GM21619 (cell line): ENCODE results near the gene MAD1L1.
A peak's percentile ranks its signal among the peaks of the same experiment; 100 is the strongest.
"Not testable (repeated sequence)": the region's sequence is repeated elsewhere in the genome, so short reads cannot be mapped to it uniquely, and the experiment has no call there.

Source experiments
- ATAC-seq: cut with Tn5 transposase; IDR thresholded peaks from one replicate; pipeline ENCODE4 v1.9.1; 2021; ENCODE audit not compliant: unreplicated experiment

MAD1L1 gene

DNA sequence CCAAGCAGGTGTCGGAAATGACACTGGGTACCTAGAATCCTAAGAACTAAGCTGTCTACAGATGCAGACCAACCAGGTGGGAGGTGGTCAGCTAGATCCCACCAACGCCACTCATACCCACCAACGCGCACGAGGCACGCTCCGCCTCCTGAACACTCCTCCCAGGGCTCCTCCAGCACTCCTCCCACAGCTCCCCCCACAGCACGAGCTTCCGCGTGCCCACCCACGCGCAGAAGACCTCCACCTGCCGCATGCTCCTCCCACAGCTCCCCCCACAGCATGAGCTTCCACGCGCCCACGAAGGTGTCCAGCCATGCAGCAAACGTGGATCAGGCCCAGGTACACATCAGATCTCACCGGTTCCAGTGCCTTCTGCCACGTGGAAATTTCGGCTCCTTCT lies 196.0 kb downstream of the MAD1L1 start:
- no peak for ATAC-seq

DNA sequence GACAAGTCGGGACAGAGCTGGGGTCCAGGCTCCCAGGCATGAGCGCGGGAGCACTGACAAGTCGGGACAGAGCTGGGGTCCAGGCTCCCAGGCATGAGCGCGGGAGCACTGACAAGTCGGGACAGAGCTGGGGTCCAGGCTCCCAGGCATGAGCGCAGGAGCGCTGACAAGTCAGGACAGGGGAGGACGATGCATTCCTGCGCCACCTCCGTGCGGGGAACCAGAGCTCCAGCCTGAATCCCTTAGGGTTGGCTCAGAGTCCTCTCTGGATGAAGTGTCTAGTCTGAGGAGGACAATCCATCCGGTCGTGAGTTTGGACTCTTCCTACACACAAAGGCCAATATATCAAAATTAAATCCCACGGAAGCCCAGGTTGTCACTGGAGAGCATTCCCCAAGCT lies 196.5 kb downstream of the MAD1L1 start:
- ATAC-seq = not testable (repeated sequence)

DNA sequence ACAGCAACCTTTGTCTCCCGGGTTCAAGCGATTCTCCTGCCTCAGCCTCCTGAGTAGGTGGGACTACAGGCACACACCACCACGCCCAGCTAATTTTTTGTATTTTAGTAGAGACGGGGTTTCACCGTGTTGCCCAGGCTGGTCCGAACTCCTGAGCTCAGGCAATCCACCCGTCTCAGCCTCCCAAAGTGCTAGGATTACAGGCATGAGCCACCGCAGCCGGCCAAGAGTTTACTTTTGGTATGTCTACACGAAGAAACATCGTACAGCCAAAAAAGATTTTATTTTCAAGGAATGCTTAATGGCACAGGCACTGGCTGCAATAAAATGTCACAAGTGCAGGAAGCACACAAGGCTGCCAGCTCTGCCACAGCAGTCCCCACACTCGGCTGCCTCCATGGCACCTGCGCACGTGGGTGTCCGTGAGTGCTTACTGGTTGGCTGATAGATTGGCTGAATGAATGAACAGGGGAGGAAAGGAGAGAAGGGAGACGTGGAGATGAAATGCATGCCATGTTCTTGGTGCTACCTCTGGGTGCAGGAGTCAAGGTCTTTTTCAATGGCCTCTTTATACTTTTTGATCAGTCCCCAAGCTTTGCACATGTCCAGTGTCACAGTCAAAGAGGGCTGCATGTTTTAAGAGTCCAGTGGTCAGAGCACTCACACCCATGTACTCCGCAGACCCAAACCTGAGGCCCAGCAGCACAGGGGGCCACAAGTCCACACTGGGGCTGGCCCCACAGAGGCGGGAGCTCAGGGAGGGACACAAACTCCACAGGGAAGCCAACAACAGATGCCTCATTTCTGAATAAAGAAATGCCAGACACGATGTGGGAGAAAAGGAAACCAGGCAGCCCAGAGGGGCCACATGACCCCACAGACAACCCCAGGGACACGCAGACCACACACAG lies 198.2 kb downstream of the MAD1L1 start:
- ATAC-seq = no peak

DNA sequence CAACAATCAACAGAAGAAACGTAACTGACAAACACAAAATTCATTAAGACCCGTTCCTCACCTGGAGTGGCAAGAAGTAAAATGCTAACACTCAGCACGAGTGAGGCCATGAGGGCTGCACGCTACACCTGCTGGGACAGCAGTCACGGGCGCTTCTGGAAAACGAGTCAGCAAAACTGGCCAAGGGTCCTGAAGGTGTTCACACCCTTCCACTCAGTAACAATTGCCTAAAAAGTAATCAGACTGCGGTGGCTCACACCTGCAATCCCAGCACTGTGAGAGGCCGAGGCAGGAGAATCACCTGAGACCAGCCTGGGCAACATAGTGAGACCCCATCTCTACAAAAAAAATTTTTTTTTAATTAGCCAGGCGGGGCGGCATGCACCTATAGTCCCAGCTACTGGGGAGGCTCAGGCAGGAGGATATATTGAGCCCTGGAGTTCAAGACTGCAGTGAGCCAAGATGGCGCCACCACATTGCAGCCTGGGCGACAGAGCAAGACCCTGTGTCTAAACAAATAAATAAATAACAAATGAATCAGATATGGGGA lies 199.1 kb downstream of the MAD1L1 start:
- ATAC-seq = no peak

DNA sequence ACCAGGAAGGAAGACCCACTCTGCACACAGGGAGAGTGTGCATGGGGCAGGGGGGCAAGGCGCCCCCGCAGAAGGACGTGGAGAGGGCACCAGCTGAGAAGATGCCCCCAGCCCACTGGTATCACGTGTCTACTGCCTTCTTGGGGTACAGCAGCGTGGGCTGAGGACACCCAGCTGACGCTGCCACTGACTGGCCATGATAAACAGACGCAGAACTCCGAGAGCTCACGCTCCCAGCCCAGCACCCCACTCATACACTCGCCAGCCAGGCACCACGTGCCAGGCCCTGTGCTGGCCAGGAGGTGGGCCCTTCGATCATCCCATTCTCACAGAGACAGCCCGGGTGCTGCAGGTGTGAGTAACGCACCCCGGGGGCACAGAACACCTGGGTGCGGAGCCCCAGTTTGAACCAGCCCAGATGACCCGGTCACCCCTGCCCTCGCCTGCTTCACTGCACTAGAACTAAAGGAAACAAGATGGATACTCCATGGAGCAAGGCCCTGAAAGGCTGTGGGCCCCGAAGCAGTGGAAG lies 199.8 kb downstream of the MAD1L1 start:
- no peak for ATAC-seq

DNA sequence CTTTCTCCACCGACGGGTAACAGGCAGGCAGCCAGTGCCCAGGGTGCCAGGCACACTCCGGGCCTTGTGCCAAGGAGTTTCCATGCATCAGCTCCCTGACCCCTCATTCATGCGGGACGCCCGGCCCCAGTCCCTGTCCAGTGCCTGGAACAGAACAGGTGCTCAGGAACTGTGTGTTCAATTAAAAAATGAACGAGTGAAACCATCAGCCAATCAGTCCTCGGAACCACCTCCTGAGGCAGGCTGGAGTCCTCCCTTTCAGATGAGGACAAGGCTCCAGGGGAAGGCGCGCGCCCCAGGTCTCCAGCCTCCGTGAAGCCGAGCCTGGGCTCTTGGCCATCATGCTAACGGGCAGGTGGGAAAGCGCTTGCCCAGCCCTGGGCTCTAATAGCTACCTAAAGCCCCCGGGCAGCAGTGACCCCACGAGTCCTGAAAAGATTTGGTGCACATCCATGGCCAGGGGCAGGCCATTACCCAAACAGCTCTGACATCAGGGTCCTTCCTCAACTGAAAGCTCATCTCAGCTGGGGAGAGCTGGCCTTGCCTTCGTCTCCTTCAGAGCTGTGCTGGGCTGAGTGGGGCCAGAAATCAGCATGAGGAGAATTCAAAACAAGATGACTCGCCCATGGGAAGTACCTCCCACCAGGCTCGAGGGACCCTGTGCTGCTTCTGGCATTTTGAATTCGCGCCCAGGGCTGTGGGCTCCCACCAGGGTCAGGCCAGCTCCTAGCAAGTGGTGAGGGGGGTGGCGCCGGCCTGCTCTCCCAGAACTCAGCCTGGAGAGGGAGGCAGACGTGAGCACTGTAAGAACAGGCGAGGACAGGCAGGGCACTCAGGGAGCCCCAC lies 200.5 kb downstream of the MAD1L1 start:
- no peak for ATAC-seq

DNA sequence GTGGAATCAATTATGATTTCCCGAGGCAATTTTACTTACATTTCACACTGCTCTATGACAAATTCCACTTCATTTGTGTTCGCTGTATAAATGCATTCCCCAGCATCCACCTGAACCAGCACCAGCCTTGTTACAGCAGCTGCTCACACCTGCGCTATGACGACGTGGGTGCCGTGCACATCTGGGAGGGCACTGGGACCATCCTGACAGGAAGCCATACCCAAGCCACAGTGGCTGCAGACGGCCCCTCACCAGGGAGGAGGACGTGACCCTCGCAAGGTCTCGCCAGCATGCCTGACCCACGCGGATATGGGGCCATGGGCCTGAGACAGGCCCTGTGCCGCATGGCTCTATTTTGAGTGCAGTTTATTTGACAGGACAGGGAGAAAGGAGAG lies 201.3 kb downstream of the MAD1L1 start:
- ATAC-seq = no peak

DNA sequence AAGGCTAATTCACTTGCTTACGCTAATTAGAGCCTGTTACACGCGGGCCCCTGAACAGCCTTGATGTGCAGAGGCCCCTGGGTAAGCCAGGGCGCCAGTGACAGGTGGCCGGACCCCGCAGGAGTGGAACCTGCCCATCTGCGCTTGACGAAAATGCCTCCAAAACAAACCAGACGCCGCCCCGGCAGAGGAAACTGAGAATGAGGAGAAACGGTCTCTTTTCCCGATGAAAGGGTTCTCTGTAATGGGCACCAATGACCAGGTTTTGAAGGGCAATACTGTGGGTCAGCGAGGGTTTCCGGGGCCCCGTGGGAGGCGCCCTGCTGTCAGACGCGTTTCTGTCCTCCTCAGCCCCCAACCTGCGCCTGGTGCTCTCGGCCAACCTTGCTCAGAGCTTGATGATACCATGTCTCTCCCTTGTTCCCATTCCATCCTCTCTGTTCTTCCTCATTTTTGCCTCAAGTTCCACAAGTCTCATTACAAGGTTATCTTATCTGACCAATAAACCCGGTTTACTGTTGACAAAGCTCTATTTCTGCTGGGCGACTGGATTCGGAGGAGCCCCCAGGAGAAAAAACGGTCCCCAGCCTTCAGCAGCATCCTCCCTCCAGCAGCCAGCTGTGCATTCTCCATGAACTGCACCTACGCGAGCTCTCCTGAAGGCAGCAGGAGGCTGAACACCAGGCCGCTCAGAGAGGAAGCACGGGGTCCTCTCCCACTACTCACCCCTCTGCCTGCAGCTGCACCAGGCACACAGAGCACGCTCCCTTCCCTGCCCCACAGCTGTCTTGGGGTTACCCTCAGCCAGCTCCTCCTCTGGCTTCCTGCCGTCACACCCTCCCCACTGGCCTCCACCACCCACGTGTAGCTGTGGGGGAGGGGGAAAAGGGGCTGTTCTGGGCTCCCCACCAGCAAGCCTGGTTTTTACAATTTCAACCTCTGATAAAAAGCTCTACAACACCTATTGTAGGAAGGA lies 202.0 kb downstream of the MAD1L1 start:
- ATAC-seq = no peak

DNA sequence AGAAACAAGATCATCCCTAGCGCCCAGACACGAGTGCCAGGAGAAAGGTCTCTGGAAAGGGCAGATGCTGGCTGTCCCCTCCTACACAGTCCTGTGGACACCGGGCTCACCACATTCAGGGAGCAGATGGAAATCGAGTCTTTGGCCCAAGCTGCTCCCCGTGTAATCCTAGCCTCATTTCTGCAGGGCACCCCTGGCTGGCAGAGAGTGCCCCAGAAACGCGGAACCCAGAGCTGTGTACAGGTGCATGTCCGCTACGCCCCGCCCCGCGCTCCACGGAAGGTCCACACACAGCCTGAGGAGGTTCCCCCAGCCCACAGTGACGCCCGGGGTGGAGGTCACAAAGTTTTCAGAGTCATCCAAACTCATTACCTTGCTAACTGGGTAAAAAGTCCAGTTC lies 202.8 kb downstream of the MAD1L1 start:
- no peak for ATAC-seq

DNA sequence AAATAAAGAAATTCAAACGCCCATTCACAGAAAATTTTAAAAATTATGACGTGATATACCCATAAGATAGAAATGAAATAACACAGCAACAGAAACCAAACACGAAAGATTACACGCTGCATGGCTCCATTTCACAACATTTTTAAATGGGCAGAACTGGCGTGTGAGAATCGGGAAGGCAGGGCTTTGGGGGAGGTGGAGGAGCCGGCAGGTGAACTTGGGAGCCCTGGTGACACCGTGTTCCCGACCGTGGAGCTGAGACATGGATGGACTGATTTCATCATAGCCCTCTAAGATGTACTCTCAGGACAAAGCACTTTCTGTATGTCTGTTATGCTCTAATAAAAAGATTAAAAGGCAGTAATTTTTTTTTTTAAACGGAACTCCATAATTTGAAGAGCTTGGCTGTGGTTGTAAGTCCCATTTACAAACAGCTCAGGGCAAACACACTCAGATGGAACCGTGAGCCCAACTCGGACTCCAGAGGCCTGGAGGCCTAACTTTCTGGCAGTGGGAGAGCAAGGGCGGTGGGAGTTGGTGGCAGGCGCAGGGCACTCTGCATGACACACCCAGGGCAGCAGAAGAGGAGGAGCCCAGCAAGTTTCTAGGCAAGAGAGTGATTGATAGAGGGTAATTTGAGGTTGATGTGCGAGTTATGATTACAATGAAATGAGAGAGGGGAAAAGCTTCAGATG lies 203.4 kb downstream of the MAD1L1 start:
- no peak for ATAC-seq

DNA sequence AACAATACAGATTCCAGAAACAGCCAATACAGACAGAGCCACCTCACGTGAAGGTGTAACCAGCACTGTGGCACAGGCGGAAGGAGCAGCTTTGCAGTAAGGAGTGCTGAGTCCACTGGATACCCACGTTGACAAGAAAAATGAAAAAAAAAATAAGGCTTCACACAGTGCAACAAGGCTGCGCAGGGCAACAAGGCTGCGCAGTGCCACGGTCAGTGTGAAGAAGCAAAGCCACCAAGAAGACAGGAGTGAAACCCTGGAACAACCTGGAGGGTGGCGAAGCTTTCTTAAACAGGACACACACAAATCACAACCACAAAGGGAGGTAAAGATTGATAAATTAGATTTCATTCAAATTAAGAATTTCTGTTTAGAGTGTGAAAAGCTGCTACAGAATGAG lies 204.0 kb downstream of the MAD1L1 start:
- no peak for ATAC-seq

DNA sequence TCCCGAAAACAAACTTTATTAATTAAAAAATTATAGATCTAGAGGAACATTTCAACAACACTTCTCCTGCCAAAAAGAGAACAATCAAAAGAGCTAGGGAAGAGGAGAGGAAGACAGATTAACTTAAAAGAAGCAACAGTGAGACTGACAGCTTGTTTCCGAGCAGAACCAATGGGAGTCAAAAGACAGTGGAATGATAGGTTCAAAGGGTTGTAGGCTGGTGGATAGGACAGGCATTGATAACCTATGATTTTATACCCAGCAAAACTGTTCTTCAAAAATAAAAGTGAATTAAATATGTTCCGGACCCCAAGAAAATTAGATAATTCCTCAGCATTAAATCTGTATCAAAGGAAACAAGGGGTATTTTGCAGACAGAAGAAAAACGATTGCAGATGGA lies 207.6 kb downstream of the MAD1L1 start:
- ATAC-seq = no peak

DNA sequence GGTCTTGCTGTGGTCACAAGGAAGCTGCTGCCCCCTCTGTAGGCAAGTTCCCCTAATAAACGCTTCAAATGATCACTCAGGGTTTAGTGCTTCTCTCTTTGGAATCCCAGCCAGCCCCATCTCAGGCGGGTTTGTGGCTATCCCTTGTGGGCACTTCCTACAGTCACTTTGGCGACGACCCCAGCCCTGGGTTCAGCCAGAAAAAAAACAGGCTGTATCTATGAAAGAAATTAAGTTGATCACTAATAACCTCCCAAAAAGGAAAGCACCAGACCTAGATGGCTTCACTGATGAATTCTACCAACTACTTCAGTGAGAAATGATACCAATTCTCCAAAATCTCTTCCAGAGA lies 208.2 kb downstream of the MAD1L1 start:
- no peak for ATAC-seq

DNA sequence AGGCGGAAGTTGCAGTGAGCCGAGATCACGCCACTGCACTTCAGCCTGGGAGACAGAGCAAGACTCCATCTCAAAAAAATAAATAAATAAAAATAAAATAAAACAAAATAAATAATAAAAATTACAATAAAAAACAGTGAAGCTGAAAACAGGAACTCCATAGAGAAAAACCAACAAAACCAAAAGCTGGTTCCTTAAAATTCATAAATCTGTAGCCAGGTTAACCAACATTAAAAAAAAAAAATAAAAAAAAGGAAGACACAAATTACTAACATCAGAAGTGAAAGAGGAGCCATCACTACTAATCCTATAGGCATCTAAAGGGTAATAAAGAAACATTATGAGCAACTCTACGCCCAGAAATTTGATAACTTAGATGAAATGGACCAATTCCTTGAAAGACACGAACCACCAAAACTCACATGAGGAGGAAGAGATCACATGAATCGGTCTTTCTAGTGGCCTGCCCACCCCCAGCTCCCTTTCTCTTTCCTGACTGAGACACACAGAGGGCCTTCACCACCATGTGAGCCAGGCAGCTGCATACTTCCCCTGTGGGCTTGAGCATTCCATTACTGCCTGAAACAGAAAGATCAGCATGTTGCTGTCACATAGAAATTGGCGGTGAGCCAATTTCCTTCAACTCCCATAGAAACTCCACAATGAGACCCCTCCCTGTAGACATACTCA lies 208.7 kb downstream of the MAD1L1 start:
- no peak for ATAC-seq

DNA sequence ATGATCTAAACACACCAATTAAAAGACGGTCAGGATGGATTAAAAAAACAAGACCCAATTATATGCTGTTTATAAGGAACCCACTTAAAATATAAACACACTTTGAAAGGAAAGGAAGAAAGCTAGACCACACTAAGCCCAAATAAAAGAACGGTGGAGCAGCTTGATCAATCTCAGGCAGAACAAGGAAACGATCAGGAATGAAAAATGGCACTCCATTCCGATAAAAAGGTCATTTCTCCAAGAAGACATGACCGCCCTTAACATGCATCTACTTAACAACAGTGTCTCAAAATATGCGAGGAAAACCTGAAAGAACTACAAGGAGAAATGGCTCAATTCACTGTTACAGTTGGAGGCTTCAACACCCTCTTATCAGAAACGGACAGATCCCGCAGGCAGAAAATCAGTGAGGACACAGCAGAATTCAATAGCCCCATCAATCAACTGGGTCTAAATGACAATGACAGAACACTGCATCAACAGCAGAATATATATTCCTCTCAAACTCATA lies 210.0 kb downstream of the MAD1L1 start:
- no peak for ATAC-seq

DNA sequence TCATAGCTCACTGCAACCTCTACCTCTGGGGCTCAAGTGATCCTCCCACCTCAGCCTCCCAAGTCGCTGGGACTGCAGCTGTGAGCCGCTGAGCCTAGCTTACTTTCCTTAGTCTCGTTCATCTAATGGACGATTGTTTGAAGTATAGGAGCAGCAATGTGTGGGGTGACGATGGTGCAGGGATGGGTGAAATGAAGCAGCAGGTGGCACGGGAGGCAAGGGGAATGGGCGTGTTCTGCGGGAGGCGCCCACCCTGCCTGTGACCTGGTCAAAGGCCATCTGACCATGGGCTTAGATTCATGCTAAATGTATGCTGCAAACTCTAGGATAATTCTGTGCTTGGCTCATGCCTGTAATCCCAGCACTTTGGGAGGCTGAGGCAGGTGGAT lies 210.7 kb downstream of the MAD1L1 start:
- ATAC-seq = no peak

DNA sequence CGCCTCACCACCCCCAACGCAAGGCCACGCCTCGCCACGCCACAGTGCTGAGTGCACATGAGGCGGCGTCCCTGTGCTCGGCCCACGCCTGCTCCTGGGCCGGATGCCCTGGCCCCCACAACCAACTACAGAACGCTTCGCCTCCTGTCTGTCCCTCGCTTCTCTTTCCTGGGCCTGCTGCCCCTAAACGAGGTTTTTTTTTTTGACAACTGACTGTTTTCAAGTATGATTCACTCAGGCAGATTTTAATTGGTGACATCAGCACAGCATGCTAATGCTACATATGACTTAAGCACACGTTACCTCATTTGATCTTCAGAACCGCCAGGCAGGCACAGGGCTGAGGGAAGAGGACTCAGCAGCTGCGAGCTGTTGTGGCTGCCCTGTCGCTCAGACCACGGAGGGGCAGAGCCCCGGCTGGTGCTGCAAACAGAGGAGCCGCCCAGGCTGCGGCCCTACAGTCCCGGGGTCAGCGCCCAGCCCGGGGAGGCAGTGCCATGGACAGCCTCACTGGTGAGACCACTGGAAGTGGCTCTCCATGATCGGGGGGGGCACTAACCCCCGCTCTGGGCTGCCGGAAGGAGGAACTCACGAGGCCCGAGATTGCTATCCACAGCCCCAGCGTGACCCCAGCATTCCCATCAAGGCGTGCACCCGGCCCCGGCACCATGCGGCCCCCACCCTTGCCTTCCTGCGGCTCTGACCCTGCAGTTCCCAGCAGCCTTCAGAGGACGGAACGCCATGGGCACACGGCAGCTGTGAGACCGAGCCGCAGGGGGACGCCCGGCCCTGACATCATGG lies 212.8 kb downstream of the MAD1L1 start:
- peak; percentile 58 for ATAC-seq

DNA sequence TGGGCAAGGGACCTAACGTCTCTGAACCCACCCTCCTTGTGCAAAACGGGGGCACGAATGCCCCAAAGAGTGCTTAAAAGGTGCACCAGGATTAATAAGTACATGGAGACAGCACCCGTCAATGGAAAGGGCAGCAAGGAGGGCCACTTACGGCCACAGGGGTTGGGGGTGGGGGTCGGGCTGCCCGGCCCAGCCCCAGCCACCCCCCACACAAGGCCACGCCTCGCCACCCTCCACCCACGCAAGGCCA lies 213.4 kb downstream of the MAD1L1 start:
- ATAC-seq = no peak
